GM21723 (cell line): ENCODE measurements around the gene TEKT2.

Source experiments
- ATAC-seq: cut with Tn5 transposase; IDR thresholded peaks from one replicate; pipeline ENCODE4 v1.9.1; 2021; ENCODE audit warnings: mild to moderate bottlenecking, moderate library complexity; ENCODE audit not compliant: unreplicated experiment

Gene TEKT2

GRCh38 chr1:36099681-36100341 is 15.9 kb downstream of the TEKT2 start:
- ATAC-seq: no peak

DNA sequence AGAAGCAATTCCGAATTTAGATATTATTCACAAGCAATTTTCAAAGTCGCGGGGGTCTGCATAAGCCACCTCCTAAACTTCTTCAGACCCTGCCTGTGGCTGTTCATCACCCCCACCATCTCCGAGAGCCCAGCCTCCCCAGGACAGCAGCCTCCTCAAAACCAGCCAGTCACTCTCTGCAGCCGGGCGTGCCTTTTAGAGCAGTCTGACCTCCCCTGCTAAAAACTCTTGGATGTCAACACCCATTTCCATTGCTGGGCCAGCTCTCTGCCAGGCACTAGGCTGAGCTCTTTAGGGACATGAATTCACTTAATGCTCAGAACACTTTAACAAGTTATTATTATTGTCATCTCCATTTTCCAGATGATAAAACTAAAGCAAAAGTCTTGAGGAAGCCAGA is 16.5 kb downstream of the TEKT2 start:
- ATAC-seq: no peak

DNA sequence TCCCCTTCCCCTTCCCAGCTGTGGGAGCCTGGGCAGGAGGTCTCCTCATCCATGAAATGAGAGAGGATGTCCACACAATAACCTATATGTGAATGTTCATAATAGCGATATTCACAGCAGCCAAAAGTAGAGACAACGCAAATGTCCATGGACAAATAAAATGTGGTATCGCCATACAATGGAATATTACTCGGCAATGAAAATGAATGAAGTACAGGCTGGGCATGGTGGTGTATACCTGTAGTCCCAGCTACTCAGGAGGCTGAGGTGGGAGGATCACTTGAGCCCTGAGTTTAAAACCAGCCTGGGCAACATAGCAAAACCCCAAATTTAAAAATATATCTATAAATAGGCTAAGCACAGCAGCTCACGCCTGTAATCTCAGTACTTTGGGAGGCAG is 17.7 kb downstream of the TEKT2 start:
- ATAC-seq: no peak

GRCh38 chr1:36106269-36106668 is 22.4 kb downstream of the TEKT2 start:
- no peak for ATAC-seq

DNA sequence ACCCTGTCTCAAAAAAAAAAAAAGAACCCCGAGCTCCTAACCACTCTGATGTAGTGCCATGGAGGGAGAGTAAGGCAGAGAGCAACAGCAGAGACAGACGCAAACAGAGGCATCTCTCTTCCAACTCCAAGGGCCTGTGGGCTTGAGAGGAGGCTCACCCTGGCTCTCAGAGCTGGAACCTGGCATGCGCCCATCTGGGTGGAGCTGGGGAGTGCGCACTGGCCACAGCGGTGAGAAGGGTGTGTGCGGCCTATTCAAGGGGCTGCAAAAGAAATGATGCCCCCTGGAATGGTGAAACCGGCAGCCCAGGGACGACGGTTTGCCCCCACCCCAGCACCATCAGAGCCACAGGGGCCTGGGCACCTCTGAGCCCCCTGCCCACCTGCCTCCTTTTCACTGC is 23.5 kb downstream of the TEKT2 start:
- no peak for ATAC-seq

DNA sequence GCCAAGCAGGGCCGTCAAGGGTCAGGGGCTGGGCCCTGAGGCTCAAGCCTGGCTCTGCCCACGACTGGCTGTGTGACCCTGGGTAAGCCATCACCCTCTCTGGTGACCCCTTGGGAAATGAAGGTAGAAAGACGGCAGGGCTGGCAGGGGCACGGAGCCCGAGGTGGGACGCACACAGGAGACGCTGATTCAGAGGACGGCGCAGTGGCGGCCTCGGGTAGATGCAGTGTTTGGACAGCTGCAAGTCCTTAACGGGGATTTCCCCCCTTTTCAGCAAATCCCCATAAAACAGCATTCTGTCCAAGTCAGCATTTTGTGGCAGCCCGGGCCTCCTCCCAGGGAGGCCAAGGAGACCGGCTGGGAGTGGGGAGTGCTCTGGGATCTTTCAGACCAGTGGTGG is 24.4 kb downstream of the TEKT2 start:
- no peak for ATAC-seq

- no peak for ATAC-seq
Observed at GRCh38 chr1:36109041-36109679, 25.3 kb downstream of the TEKT2 start.

DNA sequence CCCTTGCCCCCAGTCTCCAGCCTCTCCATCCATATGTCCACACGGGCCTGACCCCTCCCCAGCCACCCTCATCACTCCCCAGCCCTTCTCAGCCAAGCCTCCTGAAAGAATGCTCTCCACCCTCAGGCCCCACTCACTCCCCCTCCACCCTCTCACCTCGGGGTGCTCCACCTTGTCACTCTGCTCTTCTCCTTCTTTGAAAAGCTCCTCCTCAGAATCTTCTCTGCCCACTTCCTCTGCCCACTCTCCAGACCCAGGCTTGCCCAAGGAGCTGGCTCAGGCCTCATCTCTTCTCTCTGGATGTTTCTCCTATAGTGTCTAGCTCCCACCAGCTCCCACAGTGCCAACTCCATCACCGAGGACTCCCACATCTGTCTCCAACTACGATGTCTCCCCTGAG is 27.3 kb downstream of the TEKT2 start:
- no peak for ATAC-seq

GRCh38 chr1:36112823-36113222 is 28.9 kb downstream of the TEKT2 start:
- no peak for ATAC-seq

DNA sequence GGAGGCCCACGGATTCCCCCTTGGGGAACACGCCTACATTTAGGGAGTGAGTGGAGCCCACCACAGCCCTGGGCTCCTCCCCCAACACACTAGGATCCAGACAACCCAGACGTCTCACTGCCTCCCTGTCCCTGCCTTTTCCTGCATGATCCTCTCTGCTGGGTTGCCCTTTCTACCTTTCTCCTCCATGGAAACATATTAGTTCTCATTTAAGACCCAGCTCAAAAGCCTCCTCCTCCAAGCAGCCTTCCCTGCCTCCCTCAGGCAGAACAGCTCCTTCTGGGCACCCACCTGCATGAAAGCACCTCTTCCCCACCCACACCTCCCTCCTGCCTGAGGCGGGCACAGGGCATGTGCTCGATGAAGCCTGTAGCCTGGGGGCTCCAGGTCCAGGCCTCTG is 30.5 kb downstream of the TEKT2 start:
- no peak for ATAC-seq

DNA sequence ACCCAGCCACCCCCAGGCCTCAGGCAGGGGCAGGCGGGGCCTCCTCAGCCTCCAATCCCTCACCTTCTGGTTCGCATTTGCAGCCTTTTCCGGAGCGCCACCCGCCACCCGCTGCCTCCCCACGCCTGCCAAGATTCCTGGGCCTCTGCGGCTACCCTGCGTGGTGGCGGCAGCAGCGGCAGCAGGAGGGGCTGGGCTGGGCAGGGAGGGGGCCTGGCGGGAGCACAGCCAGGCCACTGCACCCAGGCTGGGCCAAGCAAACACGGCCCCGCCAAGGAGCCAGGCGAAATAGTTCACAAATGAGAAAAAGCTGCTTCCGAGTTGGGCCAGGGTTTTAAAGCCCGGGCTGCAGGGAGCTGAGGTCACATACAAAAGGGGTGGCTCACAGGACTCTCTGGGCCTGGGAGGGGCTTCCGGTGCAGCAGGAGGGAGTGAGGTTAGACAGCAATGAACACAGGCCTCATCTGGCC is 31.3 kb downstream of the TEKT2 start:
- ATAC-seq: no peak

DNA sequence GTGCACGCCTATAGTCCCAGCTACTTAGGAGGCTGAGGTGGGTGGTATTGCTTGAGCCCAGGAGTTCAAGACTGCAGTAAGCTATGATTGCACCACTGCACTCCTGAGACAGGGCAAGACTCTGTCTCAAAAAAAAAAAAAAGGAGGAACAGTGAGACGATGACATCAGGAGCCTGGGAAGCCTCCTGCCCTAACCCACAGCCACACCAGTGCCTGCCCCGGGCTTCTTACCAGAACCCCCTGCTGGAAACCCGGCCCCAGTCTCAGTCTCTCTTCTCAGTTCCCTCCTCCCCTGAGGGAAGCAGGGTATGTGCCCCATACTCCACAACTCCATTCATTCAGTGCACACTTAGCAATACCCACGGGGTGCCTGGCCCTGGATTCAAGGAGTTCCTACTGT is 32.0 kb downstream of the TEKT2 start:
- no peak for ATAC-seq

DNA sequence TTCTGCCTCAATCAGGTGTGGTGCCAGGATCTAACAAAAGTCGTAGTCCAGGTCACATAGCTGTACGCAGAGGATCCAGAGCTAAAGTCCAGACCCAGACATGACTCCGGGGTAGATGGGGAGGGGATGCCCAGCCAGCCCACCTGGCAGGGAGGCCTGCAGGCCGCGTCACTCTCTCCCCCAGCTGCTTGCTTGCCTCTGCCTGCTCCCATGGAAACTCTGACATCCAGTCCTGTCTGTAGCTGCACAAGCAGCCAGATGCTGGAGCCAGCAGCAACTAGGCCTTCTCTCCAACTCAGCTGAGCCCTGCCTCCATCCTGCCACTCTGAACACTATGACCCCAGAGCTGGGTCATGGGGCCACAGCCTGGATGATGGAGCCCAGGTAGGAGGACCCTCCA is 33.0 kb downstream of the TEKT2 start:
- no peak for ATAC-seq

- ATAC-seq: no peak
Observed at GRCh38 chr1:36118447-36119204, 34.7 kb downstream of the TEKT2 start.

GRCh38 chr1:36119456-36119855 is 35.6 kb downstream of the TEKT2 start:
- ATAC-seq: no peak

DNA sequence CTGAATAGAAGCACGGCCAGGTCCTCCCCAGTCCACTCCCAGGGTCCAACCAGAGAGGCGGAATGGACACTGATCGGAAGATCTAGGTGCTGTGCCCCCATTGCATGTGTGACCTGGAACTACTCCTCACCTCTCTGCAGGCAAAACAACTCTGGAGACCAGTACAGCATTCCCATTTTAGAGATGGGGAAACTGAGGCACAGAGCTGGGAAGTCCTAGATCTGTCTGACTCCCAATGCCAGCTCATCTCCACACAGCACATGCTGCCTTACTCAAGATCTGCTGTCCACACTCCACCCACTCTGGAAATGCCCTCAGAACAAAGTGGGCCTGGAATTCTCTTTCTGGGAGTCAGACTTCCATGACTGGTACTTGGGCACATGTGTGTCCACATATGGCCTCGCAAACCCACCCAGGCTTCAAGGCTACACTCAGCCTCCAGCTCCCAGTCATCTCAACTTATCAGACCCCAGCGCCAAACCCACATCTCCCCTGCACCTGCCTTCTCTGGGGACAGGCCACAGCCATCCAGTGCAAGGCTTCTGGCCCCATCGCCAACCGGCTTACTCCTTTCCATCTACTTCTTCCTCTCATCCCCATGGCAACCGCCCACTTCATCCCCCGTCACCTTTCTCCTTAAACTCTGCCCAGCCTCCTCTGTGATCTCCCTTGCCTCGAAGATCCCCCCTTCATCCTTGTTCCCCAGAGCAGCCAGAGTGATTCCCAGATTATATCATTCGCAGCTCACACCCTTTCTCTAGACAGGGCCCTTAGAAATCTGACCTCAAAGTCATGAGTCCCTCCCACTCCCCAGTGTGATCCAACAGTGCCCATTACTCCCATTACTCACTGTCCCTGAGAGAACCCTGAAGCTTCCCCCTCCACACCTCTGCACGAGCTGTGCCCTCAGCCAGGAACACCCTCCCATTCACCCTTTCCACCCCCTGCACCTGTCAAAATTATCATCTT is 38.5 kb downstream of the TEKT2 start:
- ATAC-seq: no peak

- no peak for ATAC-seq
Observed at GRCh38 chr1:36123356-36123755, 39.5 kb downstream of the TEKT2 start.

DNA sequence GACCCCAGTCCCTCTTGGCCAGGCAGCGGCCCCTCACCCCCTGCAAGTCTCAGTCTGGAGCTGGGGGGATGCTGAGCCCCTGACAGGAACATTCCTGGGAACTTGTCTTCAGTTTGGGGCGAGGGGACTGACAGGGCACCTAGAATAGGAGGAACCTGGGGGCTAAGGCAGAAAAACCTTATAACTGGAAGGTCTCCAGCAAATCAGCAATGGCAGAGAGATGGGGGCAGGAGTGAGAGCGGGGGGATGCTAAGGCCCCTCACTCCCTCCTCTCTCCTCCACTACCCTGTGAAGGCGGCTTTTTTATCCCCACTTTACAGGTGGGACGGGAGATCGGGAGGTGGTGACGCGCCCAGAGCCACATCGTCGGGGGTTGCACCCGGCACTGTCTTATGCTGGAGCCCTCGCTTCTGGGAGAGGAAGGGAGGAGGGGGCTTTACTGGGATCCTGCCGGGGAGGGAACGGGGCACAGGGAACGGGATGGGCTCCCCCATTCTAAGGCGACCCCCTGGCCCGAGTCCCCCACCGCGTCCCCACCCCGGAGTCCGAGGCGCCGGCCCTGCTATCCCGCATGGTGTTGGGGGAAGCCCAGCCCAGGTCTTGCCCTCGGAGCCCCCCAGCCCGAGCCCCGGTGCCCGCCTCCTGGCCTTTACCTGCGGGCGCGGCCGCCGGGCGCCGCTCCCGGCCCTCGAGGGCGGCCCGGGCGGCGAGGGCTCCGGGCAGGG is 40.7 kb downstream of the TEKT2 start:
- ATAC-seq: no peak

DNA sequence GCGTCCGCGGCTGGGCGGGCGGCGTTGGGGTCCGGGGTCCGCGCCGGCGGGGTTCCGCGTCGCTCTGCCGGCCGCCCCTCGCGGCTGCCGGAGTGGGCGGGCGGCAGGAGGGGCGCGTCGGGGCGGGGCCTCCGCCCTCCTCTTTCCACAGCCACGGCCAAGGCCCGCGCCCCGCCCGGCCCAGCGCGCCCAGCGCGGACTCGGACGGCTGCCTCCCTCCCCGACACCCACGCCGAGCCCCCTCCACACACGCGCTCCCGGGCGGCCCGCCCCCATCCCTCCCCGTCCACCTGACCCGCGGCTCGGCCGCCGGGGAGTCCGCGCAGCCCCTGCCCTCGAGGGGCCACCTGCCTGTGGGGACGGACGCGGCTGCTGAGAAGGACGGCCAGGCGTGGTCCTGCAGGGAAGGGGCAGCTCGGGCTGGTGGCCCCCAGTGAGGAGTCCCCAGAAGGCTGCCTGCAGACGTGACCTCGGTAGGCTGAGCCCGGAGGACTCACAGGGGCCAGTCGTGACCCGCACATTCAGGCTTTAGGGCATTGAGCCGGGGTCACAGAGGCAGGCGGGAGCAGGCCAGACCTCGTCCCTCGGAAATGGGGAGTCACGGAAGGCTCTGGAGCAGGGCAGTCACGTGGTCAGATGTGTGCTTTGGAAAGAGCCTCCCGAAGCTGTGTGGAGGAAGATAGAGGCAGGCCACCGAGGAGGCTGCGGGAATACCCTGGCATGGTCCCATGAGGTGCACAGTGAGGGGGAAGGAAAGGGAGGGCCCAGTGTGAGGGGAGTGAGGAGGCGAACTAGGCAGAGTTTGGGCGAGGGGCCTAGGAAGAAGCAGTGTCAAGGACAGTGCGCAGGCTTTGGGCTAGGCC is 41.5 kb downstream of the TEKT2 start, which contains the start of gene COL8A2:
COL8A2 (minus strand) TSS at position 94 of the 863 bp plus-strand sequence. CDS start 24,980 bp downstream, outside the sequence.
- no peak for ATAC-seq
